OCI-LY1 (cell line): ENCODE measurements around the gene DENND5B.
"Not testable (repeated sequence)": the region's sequence is repeated elsewhere in the genome, so short reads cannot be mapped to it uniquely, and the experiment has no call there.

Experiments used
- H2AFZ ChIP-seq: fragments of 200-600 bp; sonication (generic), shearing (Covaris generic); 2 replicates; pipeline ENCODE4 v1.6.0; 2014; ENCODE audit warnings: antibody characterized with exemption, mild to moderate bottlenecking, low read length
- H3F3A ChIP-seq: fragments of 200-600 bp; sonication (generic), shearing (Covaris generic); 2 replicates; pipeline ENCODE4 v1.6.0; 2014; ENCODE audit warnings: mild to moderate bottlenecking, antibody characterized with exemption, low read length, moderate library complexity; ENCODE audit not compliant: insufficient read depth
- H3K27ac ChIP-seq: fragments of 200-600 bp; sonication (generic); 2 replicates; pipeline ENCODE4 v1.5.1; 2014; ENCODE audit warnings: low read length, mixed run types, mild to moderate bottlenecking, low read depth; ENCODE audit not compliant: poor library complexity, severe bottlenecking
- H3K27me3 ChIP-seq: fragments of 200-600 bp; sonication (generic); 2 replicates; pipeline ENCODE4 v1.6.0; 2014; ENCODE audit warnings: antibody characterized with exemption, mild to moderate bottlenecking, low read length, moderate library complexity; ENCODE audit not compliant: insufficient read depth
- H3K36me3 ChIP-seq: fragments of 200-600 bp; sonication (generic); 2 replicates; pipeline ENCODE4 v1.6.1; 2014; ENCODE audit warnings: mild to moderate bottlenecking, antibody characterized with exemption, low read length, moderate library complexity, mixed read lengths; ENCODE audit not compliant: insufficient read depth
- H3K4me1 ChIP-seq: fragments of 200-600 bp; sonication (generic); 2 replicates; pipeline ENCODE4 v1.5.1; 2014; ENCODE audit warnings: mild to moderate bottlenecking, low read length, moderate library complexity; ENCODE audit not compliant: insufficient read depth, severe bottlenecking
- H3K4me2 ChIP-seq: fragments of 200-600 bp; sonication (generic), shearing (Covaris generic); 2 replicates; pipeline ENCODE4 v1.6.1; 2014; ENCODE audit warnings: low read length
- H3K4me3 ChIP-seq: fragments of 200-600 bp; sonication (generic); 2 replicates; pipeline ENCODE4 v1.5.1; 2014; ENCODE audit warnings: low read length, low read depth, mild to moderate bottlenecking, mixed read lengths; ENCODE audit not compliant: poor library complexity, severe bottlenecking
- H3K79me2 ChIP-seq: fragments of 200-600 bp; shearing (Covaris generic); 2 replicates; pipeline ENCODE4 v1.6.1; 2016; ENCODE audit warnings: mixed run types, low read length, mixed read lengths; ENCODE audit not compliant: insufficient read depth
- H3K9ac ChIP-seq: fragments of 200-600 bp; sonication (generic), shearing (Covaris generic); 2 replicates; pipeline ENCODE4 v1.6.1; 2014; ENCODE audit warnings: mild to moderate bottlenecking, low read length, mixed read lengths
- H3K9me2 ChIP-seq: fragments of 200-600 bp; sonication (generic), shearing (Covaris generic); 2 replicates; pipeline ENCODE4 v1.6.1; 2014; ENCODE audit warnings: low read depth, mild to moderate bottlenecking, low read length, mixed read lengths
- H3K9me3 ChIP-seq: fragments of 200-600 bp; shearing (Covaris generic); 2 replicates; pipeline ENCODE4 v1.6.1; 2014; ENCODE audit warnings: low read length, mixed read lengths
- H4K20me1 ChIP-seq: fragments of 200-600 bp; sonication (generic), shearing (Covaris generic); 2 replicates; pipeline ENCODE4 v1.6.0; 2016; ENCODE audit warnings: mild to moderate bottlenecking, low read length; ENCODE audit not compliant: insufficient read depth
- EZH2 ChIP-seq: fragments of 200-600 bp; sonication (generic), shearing (Covaris generic); IDR thresholded peaks from 2 replicates; pipeline ENCODE4 v1.8.0; 2017; ENCODE audit warnings: borderline replicate concordance, mixed run types, mild to moderate bottlenecking, antibody characterized with exemption, low read length, moderate library complexity, mixed read lengths
- TF ChIP-seq, protein P1 (sequence below): fragments of 200-600 bp; sonication (generic), shearing (Covaris generic); IDR thresholded peaks from 2 replicates; pipeline ENCODE4 v1.5.1; 2017; ENCODE audit warnings: mild to moderate bottlenecking, antibody characterized with exemption, low read length, moderate library complexity, mixed read lengths

The DENND5B gene

DNA sequence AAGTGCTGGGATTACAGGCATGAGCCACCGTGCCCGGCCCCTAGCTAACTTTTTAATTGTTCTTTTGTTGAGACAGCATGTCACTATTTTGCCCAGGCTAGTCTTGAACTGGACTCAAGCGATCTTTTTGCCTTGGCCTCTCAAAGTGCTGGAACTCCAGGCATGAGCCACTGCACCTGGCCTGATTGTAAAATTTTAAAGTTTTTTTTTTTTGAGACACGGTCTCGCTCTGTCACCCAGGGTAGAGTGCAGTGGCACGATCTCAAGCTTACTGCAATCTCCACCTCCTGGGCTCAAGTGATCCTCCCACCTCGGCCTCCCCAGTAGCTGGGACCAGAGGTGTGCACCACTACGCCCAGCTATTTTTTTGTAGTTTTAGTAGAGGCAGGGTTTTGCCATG lies 185.9 kb downstream of the DENND5B start:
- Histone ChIP-seq H3K4me2 (no peak overlapping the region; the same call in 1 of the 2 replicates), H3K27ac (peak overlapping the region; percentile 95), H3K9me3 (no peaks in the 10 kb centered on the region), H2AFZ (no peak overlapping the region), H3F3A (no peaks in the 10 kb centered on the region), H3K9me2 (no peaks in the 10 kb centered on the region), H3K27me3 (no peaks in the 10 kb centered on the region), H3K4me3 (no peak overlapping the region), H3K36me3 (no peaks in the 10 kb centered on the region), H4K20me1 (no peaks in the 10 kb centered on the region), H3K9ac (no peak overlapping the region), H3K79me2 (no peaks in the 10 kb centered on the region), H3K4me1 (peaks cover 53% of the 10 kb centered on the region)
- TF ChIP-seq, protein P1, sequence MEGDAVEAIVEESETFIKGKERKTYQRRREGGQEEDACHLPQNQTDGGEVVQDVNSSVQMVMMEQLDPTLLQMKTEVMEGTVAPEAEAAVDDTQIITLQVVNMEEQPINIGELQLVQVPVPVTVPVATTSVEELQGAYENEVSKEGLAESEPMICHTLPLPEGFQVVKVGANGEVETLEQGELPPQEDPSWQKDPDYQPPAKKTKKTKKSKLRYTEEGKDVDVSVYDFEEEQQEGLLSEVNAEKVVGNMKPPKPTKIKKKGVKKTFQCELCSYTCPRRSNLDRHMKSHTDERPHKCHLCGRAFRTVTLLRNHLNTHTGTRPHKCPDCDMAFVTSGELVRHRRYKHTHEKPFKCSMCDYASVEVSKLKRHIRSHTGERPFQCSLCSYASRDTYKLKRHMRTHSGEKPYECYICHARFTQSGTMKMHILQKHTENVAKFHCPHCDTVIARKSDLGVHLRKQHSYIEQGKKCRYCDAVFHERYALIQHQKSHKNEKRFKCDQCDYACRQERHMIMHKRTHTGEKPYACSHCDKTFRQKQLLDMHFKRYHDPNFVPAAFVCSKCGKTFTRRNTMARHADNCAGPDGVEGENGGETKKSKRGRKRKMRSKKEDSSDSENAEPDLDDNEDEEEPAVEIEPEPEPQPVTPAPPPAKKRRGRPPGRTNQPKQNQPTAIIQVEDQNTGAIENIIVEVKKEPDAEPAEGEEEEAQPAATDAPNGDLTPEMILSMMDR: no peak
- no peak for TF ChIP-seq EZH2

DNA sequence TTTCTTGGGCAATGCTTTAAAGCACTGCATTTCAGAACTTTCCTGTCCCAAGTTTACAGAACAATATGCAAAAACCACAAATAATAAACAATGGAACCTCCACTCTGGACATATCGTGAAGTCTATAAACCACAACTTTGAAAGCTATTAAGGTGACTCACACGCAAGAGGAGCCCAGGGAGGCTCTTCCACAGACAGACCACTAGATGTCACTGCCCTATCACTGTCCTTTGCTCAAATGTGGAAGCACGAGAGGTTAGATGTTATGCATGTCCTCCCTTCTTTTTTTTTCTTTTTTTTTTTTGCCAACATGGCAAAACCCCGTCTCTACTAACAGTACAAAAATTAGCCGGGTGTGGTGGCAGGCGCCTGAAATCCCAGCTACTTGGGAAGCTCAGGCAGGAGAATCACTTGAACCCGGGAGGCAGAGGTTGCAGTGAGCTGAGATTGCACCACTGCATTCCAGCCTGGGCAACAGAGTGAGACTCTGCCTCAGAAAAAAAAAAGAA lies 187.8 kb downstream of the DENND5B start:
- peak overlapping the region; percentile 25; the same call in 1 of the 2 replicates for H3K4me2 ChIP-seq
- not testable (repeated sequence) for H3K36me3 ChIP-seq, H3K4me3 ChIP-seq, H3K9me2 ChIP-seq, H3K9ac ChIP-seq, H3K27me3 ChIP-seq, H4K20me1 ChIP-seq, H3F3A ChIP-seq, H2AFZ ChIP-seq, H3K79me2 ChIP-seq, H3K9me3 ChIP-seq
- H3K4me1 ChIP-seq: peaks cover 53% of the 10 kb centered on the region
- peak overlapping the region; percentile 95 for H3K27ac ChIP-seq
- TF ChIP-seq, protein P1: peak; percentile 92

DNA sequence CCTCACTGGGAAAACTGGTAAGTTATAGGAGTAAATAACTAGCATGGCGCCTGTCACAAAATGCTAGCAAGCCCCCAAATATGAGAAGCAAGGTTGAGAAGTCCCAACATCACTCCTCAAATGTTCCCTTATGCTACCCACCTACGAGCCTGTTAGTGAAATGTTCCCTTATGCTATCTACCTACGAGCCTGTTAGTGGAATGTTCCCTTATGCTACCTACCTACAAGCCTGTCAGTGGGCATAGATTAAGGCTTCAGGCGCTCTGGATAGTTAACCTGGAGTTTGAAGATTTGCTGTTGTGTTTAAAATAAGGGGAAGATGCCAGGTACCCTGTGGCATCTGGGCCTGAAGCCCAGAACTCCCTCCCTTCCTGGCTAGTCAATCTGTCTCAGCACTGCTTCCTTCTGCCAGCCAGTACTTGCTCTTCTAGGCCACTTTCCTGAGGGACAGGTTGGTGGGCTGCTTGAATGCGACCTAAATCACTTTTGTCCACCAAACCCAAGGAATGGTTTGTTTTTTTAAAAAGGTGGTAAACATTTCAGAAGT lies 197.9 kb downstream of the DENND5B start:
- no peaks in the 10 kb centered on the region for H3K9me2 ChIP-seq
- H4K20me1 ChIP-seq: no peaks in the 10 kb centered on the region
- H3K9ac ChIP-seq: no peak overlapping the region
- H3K27ac ChIP-seq: no peak overlapping the region
- TF ChIP-seq, protein P1: no peak
- no peak for TF ChIP-seq EZH2
- no peak overlapping the region for H3K4me3 ChIP-seq
- H3K4me1 ChIP-seq: no peaks in the 10 kb centered on the region
- no peaks in the 10 kb centered on the region for H3K79me2 ChIP-seq
- no peaks in the 10 kb centered on the region for H3K27me3 ChIP-seq
- H3F3A ChIP-seq: no peaks in the 10 kb centered on the region; the same call in 1 of the 2 replicates
- no peaks in the 10 kb centered on the region for H3K9me3 ChIP-seq
- H3K4me2 ChIP-seq: no peak overlapping the region
- H3K36me3 ChIP-seq: peaks cover 7% of the 10 kb centered on the region; the same call in 1 of the 2 replicates
- no peak overlapping the region for H2AFZ ChIP-seq
